ENCODE results near the gene RSPH10B.
"Not testable (repeated sequence)": the region's sequence is repeated elsewhere in the genome, so short reads cannot be mapped to it uniquely, and the experiment has no call there.

RSPH10B gene

DNA sequence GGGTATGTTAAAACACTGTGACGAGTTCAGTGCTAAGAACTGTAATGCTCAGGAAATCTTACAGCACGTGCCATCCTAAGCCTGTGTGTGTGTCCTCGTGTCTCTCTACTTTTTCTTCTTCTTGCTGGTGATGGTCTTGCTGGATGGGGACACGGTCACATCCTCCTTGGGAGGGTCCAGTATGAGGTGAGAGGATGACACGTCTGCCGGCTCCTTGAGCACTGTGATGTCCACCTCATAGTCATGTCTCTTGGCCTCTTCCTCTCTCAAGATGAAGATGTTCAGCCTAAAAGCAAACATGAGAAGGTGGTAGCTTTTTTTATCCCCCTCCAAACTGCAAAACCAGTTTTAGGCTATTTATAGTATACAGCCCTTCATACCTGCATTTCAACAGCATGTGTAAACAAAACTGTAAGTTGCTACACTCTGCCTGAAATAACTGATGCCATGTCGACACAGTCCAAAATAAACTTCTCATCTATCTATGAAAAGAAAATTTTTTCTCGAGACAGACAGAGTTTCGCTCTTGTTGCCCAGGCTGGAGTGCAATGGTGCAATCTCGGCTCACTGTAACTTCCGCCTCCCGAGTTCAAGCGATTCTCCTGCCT is 44.1 kb downstream of the RSPH10B start:
- DNase-seq: not testable (repeated sequence)

DNA sequence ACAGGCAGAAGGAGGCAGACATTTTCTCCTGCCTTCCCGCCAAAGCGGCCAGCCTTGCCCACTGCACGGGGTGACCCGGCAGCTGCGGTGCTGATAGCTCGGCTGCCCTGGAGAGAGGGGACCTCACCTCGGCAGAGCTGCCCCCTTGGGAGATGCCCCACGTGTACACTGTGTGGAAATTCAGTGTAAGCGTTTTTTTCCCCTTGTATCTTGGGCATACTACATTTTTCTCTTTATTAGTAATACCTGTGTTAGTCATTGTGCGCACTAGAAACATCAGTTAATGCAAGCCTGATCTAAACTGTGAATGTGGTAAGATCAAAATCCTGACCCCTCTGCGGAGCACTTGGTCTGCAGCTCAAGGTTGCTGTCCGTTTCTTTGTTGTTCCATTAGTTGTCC is 45.9 kb downstream of the RSPH10B start:
- DNase-seq: not testable (repeated sequence)

DNA sequence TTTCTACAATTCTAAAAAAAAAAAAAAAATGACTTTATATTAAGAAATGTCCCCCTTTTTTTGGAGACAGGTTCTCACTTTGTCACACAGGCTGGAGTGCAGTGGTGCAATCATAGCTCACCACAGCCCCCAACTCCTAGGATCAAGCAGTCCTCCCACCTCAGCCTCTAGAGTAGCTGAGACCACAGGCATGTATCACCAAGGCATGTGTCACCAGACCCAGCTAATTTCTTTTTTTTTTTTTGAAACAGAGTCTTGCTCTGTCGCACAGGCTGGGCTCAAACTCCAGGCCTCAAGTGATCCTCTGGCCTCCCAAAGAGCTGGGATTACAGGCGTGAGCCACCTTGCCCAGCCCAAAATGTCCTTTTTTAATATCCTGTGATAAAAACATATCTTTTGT is 46.3 kb downstream of the RSPH10B start:
- not testable (repeated sequence) for DNase-seq

DNA sequence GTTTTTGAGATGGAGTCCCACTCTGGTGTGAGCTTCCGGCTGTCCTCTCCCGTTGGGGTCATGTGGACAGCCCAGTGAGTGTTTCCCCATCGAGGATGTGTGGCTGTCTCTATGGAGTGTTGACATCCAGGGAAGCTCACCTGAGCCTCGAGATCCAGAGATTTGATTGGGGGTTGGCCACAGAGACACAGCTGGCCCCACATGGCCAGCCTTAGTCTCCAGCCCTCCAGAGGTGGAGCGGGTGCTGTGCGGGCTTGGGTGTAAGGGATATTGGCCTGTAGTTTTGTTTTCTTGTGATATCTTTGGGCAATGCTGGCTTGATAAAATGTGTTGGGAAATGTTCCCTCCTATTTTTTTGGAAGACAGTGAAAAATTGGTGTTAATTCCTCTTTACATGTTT is 54.0 kb downstream of the RSPH10B start:
- not testable (repeated sequence) for DNase-seq

DNA sequence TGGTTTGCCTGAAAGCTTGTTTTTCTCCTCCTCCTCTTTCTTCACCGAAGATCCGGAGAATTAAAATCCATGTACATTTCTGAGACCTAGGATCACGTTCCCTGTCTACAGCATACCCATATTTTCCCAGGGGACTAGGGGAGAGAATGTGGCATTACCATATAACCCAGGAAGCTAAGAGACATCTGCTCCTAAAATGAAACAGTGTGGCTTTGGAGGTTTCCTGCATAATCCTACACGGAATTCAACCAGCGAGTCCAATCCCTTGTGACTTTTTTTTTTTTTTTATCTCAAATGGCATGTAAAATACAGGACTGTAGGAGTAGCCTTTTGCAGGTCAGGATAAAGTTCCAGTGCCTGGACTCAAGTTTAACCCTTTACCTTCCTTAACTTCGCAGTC is 61.7 kb downstream of the RSPH10B start:
- not testable (repeated sequence) for DNase-seq

DNA sequence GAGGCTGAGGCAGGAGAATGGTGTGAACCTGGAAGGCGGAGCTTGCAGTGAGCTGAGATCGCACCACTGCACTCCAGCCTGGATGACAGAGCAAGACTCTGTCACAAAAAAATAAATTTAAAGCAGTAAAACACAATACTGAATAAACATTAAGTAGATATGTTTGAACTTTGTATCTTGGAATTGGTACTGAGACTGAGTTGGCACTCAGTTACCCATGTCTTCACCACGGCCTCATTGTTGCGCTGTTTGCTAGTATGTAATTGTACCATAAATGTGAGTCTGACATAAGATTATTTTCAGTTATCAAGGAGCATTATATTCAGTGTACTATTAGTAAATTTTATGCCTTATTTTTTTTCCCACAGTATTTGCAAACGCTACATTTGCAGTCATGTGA is 65.8 kb downstream of the RSPH10B start:
- DNase-seq: not testable (repeated sequence)

DNA sequence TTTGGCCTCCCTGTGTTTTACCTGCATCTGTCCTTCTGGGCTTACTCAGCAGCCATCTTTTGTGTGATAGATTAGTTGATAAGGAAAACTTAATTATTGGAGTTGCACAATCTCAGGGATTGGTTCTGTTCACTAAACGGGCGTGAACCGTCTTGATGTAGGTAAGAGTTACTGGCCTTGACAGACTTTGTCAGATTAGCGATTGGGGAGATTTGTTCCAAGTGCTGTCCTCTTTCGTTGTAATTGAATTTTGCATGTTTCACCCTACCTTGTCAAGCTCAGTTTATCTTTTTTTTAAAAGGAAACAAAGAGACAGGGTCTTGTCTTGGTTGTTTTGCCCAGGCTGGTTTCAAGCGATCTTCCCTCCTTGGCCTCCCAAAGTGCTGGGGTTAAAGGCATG is 67.5 kb downstream of the RSPH10B start:
- not testable (repeated sequence) for DNase-seq

DNA sequence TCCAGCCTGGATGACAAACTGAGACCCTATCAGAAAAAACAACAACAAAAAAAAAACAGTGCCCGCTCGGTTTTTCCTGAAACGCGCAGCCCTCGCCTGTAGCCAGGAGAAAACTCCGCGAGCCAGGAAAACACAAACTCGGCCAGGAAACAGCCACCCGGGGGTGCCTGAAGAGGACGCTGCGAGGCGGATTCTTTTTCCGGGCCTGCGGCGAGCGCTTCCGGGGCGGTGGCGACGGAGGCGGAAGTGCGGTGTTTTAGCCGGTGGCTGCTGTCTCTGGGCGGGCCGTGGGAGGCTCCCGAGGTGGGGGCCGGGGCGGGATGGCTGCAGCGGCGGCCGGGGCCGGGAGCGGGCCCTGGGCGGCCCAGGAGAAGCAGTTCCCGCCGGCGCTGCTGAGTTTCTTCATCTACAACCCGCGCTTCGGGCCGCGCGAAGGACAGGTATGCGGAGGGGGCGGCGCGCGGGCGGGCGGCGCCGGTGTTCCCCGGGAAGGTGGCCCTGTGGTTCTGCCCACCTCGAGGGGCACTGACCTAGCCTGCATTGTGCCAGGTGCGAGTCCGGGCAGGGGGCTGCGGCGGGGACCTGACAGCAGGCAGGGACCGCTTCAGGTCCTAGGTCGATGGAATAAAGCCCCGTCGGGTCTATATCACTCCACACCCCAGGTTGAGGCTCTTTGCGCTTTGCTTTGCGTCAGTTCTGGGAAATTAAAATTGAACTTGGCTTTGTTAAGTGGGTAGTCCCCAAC is 71.8 kb downstream of the RSPH10B start, which contains the start of gene CCZ1:
Gene CCZ1 (plus strand): TSS at position 254 of the 745 bp plus-strand sequence. CDS start 67 bp downstream, at position 321.
- DNase-seq: peak in 3 of 4 experiments; percentile 11 to 71 (median 64)

DNA sequence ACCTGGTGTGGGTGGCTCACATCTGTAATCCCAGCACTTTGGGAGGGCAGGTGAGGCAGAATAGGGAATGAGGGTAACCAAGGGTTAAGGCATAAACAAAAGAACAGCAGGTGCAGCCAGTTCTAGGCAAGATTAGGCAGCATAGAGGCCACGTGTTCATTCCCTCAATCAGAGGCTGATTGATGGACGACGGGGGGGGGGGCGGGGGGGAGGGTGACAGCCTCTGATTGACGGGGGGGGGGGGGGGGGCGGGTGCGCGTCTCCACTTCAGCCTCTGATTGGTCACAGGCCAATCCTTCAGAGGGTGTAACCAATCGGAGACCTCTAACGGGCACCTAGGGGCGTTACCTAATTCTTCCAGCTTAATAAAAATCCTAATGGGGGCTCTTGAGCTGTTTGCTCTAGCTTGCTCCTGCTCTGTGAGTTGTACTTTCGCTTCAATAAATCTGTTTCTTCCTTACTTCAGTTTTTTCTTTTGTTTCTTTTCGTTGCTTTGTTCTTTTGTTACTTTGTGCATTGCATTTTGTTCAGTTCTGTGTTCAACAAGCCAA is 73.0 kb downstream of the RSPH10B start:
- DNase-seq: not testable (repeated sequence)

DNA sequence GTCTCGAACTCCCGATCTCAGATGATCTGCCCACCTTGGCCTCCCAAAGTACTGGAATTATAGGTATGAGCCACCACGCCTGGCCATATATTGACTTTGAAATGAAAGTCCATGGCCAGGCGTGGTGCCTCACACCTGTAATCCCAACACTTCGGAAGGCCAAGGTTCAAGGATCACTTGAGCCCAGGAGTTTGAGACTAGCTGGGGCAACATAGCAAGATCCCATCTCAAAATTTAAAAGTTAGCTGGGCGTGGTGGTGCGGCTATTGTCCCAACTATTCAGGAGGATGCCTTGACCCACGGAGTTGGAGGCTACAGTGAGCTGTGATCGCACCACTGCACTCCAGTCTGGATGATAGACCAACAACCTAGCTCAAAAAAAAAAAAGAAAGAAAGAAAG is 78.0 kb downstream of the RSPH10B start:
- DNase-seq: no peak

DNA sequence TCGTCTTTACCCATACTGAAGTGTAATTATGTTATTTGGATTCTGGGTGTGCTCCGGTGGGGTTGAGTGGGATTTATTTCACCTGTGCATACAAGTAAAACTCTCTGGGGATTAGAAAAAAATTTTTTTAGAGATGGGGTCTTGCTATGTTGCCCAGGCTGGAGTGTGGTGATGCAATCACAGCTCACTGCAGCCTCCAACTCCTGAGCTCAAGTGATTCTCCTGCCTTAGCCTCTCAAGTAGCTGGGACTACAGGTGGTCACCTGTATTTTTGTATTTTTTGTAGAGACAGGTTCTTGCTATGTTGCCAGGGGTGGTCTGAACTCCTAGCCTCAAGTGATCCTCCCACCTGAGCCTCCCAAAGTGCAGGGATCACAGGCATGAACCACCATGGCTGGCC is 80.2 kb downstream of the RSPH10B start:
- DNase-seq: not testable (repeated sequence)

DNA sequence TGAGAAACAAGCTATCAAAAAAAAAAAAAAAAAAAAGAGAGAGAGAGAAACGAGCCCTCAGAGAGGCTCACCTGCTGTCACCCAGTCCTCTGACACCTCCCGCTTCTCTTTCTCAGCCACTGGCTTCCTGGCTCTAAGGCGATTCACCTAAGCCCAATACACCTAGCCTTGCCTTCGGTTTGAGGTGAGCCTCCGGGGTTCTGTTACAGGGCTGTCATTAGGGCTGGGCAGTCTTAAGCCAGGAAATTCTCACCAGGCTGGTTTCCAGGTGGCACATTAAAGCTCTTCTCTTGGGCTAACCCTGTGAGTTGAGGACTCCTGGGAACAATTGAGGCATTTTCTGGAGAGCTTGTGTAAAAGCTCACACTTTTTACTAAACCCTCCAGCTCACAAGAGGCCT is 82.5 kb downstream of the RSPH10B start:
- not testable (repeated sequence) for DNase-seq

DNA sequence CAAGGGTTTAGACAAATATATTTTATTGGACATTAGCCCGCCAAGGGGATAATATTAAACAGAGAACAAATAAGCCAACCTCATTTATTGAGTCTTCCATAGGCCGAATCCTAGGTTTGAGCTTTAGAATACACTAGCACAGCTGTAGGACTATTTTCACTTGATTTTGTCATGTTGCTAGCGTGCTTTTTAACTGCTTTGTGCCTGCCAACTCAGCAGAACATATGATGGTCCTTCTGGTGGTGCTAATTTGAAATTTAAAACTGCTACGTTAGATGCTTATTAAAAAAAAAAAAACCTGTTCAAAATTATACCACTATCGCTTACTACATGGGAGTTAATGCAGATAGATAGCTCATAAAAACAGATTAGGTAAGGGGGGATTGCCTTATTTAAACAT is 86.1 kb downstream of the RSPH10B start:
- DNase-seq: not testable (repeated sequence)

DNA sequence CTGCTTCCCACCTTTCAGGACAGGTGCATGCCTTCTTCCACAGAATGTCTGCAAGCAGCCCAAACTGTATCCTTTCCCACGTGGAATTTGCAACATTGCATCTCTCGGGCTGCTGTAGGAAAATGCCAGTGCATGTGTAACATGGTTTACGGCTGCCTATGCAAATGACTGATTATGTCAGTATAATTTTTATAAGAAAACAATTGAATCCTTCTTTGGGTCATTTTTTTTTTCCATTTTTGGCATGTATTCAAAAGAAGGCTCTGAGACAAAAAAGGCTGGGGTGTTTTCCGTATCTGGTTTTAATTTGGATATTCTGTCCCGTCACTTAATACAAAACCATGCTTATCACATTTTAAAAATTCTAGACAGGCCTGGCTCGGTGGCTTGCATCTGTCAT is 90.4 kb downstream of the RSPH10B start:
- DNase-seq: not testable (repeated sequence)

DNA sequence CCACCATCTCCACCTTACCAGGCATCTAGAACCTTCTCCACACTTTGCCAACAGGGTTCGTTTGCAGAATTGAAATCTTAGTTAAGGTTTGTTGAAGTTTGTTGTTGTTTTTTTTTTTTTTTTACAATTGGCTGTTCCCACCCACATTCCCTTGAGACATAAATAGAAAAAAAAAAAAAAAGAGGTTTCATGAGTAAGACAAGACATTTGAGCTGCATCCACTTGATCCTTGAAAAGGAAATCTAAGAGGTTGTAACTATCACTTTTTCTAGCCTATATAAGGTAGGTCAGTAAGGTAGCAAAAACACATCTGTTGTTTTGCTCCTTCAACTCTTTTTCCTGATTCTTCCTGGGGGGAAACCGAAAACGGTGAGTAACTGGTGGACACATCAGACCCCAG is 90.9 kb downstream of the RSPH10B start:
- not testable (repeated sequence) for DNase-seq
